Kidney (tissue), 14 donors: ENCODE data around the gene RMI2. TPM values are rescaled to one million over a fixed set of nuclear protein-coding genes. Genes with fewer than 3 reads are reported as not detected.
A peak's percentile ranks its signal among the peaks of the same experiment; 100 is the strongest.

ENCODE experiments used
- DNase-seq, 5 donors: peaks; one replicate each; pipeline ENCODE4 v3.0.0-alpha.2; 2013 to 2020
- FAIRE-seq: peaks from 2 replicates; lab custom pipeline; 2012; peaks lifted over from hg19 to GRCh38; lab: Jason Lieb, UNC
- H3K27ac ChIP-seq, 2 donors: one replicate each; pipeline ENCODE4 v1.7.0; 2013; ENCODE audit warnings: low read depth in 2 of 2, low read length in 2 of 2, inconsistent platforms in 1 of 2
- H3K27me3 ChIP-seq: one replicate; pipeline ENCODE4 v1.7.1; 2013; ENCODE audit warnings: low read length, inconsistent platforms; ENCODE audit not compliant: control insufficient read depth, insufficient read depth
- H3K36me3 ChIP-seq, 3 donors: one replicate each; pipeline versions ENCODE4 v1.7.0 to v1.7.1; 2013; ENCODE audit warnings: low read length in 3 of 3, control low read depth in 1 of 3, inconsistent platforms in 1 of 3; ENCODE audit not compliant: insufficient read depth in 3 of 3, control insufficient read depth in 2 of 3
- H3K4me1 ChIP-seq, 3 donors: one replicate each; pipeline versions ENCODE4 v1.7.0 to v1.7.1; 2013; ENCODE audit warnings: low read length in 3 of 3, inconsistent platforms in 1 of 3, low read depth in 1 of 3; ENCODE audit not compliant: control insufficient read depth in 2 of 3, insufficient read depth in 2 of 3
- H3K4me3 ChIP-seq, 3 donors: one replicate each; pipeline versions ENCODE4 v1.7.0 to v1.8.1; 2013; ENCODE audit warnings: low read length in 3 of 3, control low read depth in 1 of 3, inconsistent platforms in 1 of 3
- H3K9ac ChIP-seq, 3 donors: one replicate each; pipeline versions ENCODE4 v1.7.0 to v1.7.1; 2013; ENCODE audit warnings: low read length in 3 of 3, control low read depth in 1 of 3, inconsistent platforms in 1 of 3
- H3K9me3 ChIP-seq, 3 donors: one replicate each; pipeline versions ENCODE4 v1.7.0 to v1.7.1; 2013; ENCODE audit warnings: low read length in 3 of 3, control low read depth in 1 of 3, inconsistent platforms in 1 of 3; ENCODE audit not compliant: control insufficient read depth in 2 of 3, insufficient read depth in 1 of 3
- intact Hi-C: fragments of 100-400 bp; cut with DNase I; formaldehyde crosslinking; loops from one replicate; pipeline ENCODE4 v1.11.1; 2022
- polyA plus RNA-seq: library from polyadenylated mRNA; stranded (reverse); fragments of 350-450 nt; fragmentation: Illumina TruSeq; extraction: RNeasy Lipid Tissue Mini Kit (QIAGEN cat#74804); gene quantifications from one replicate; pipeline ENCODE4 v1.2.3, GENCODE V29; 2014; ENCODE audit warnings: low read depth, low replicate concordance; ENCODE audit not compliant: insufficient read depth
- total RNA-seq: library from RNA; stranded (reverse); fragmentation: NEBNext Ultra II Directional; extraction: Animal tissue kit (Norgen Biotek cat#: 25700); gene quantifications from one replicate; pipeline ENCODE4 v1.2.1, GENCODE V29; 2021
- TF ChIP-seq, protein P1 (sequence below): IDR thresholded peaks from 3 replicates; pipeline ENCODE4 v1.5.1; 2012; ENCODE audit warnings: mild to moderate bottlenecking, moderate library complexity, borderline replicate concordance; ENCODE audit not compliant: insufficient read depth; ENCODE audit errors: extremely low read depth
- donor health status: control.
- donor health status: control.
- donor health status: control.
- donor health status: control.
- donor health status: control.
- donor health status: DM: yes; HTN: yes; CAD: no.
- donor health status: Normal renal cell carcinoma (clear cell type).

Gene RMI2
- total and polyA plus RNA-seq, 2 donors from 2014 or later: 4.6 to 5.2 TPM

DNA sequence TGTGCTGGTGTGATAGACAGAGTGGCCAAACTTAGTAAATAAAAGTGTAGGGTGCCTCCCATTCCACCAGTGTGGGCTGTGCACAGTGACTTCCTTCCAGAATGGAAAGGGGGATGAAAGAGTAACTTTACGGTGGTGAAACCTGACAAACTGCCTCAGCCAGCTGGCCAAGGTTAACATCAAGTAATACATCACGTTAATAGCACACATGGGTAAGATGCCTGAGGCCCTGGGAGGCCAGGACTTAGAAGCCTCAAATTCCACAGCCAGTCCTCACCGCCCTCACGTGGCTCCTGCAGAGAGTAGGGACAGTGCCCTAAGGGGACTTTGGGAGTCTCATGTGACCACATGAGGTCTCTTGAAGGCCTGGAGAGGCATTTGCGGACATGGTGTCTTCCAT, 14.1 kb downstream of the RMI2 start:
- H3K4me1 ChIP-seq: peaks cover 9 to 21% (median 18%) of the 10 kb centered on the region in 3 donors
- no peak for FAIRE-seq
- intact Hi-C loops: loop anchor here (10.0 kb wide), 1 partner anchor 395 kb away; no protein-coding TSS in a partner anchor

DNA sequence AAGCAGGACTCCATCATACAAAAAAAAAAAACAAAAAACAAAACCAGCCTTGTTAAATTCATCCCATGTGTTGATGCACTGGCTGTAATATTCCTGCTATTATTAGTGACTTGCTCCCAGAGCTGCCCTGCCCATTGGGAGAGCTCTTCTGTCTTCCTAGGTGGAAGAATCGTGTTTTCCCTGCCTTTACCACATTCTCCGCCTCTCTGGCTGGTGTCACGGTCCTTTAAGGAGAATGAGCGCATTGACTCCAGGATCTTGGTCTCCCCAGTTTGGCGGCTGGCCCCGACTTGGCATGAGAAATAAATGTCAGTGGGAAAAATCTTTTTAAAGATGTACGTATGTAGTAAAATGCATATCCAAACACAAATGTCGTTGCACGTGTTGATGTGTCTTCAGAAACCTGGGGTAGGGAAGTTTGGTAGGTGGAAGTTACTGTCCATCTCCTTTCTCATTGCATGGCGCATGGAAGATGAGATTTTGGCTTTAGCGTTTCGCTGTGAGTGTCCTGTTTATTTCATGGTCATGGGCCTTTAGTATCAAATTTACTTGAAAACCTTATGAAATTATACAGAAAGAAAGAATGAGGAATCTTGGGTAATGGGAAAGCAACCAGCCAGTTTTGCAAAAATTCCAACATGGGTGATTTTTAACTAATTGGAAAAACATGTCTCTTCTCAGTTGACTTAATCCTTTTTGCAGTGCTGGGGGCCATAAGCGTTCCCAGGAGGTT, 15.5 kb downstream of the RMI2 start:
- no peaks in the 10 kb centered on the region for H3K36me3 ChIP-seq
- no peaks in the 10 kb centered on the region for H3K27me3 ChIP-seq
- TF ChIP-seq, protein P1, sequence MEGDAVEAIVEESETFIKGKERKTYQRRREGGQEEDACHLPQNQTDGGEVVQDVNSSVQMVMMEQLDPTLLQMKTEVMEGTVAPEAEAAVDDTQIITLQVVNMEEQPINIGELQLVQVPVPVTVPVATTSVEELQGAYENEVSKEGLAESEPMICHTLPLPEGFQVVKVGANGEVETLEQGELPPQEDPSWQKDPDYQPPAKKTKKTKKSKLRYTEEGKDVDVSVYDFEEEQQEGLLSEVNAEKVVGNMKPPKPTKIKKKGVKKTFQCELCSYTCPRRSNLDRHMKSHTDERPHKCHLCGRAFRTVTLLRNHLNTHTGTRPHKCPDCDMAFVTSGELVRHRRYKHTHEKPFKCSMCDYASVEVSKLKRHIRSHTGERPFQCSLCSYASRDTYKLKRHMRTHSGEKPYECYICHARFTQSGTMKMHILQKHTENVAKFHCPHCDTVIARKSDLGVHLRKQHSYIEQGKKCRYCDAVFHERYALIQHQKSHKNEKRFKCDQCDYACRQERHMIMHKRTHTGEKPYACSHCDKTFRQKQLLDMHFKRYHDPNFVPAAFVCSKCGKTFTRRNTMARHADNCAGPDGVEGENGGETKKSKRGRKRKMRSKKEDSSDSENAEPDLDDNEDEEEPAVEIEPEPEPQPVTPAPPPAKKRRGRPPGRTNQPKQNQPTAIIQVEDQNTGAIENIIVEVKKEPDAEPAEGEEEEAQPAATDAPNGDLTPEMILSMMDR: no peak
- no peak for DNase-seq
- H3K9ac ChIP-seq: peak overlapping the region in 1 of 3 donors; percentile 34
- H3K4me3 ChIP-seq: no peak overlapping the region
- no peak for FAIRE-seq
- intact Hi-C loops: no loop called here
- H3K9me3 ChIP-seq: no peaks in the 10 kb centered on the region
- peak overlapping the region in 1 of 2 donors; percentile 81 for H3K27ac ChIP-seq
- H3K4me1 ChIP-seq: peaks cover 11 to 21% (median 20%) of the 10 kb centered on the region in 3 donors

More for the DNA sequence above, 14.1 kb downstream of the RMI2 start:
- DNase-seq: peak; percentile 87 to 95 (median 90)
- TF ChIP-seq, protein P1: no peak
- H3K9me3 ChIP-seq: no peaks in the 10 kb centered on the region
- peak overlapping the region in 1 of 3 donors; percentile 34 for H3K9ac ChIP-seq
- H3K27me3 ChIP-seq: no peaks in the 10 kb centered on the region
- no peak overlapping the region for H3K4me3 ChIP-seq
- H3K36me3 ChIP-seq: no peaks in the 10 kb centered on the region
- peak overlapping the region; percentile 81 to 84 for H3K27ac ChIP-seq

DNA sequence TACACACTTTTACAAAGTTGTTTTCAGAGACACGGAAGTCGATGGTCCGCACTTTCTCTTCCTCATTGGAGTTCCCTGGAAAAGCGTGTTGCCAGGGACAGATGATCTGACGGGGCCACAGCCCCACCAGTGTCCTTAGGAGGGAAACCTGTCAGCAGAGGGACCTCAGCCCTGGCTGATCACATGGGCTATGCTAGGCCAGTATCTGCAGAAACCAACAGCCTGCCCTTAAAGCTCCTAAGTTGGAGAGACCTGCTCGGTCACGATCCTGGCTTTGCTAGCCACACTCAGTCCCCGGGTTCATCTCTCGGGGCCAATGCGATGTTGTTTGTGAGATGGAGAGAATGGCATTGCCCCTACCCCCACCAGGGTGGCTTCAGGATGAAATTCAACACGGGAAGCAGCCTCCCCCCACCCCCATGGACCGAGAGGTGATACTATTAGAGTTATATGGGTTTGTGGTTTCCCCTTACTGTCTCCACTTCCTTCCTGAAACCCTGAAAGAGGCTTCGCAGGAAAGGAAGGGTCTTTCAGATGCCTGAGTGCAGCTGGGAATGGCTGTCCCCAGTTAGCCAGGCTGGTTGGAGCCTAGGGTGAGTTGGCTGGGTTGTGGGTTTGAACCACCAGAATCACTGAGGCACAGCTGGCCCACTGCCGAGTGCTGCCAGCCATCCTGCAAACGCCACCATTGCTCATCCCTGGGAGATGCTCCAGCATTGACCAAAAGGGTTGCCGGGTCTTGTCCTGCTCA, 16.6 kb downstream of the RMI2 start:
- Histone ChIP-seq H3K4me1 (peaks cover 11 to 20% (median 17%) of the 10 kb centered on the region in 3 donors), H3K9ac (no peak overlapping the region), H3K27ac (peak overlapping the region in 1 of 2 donors; percentile 17), H3K36me3 (no peaks in the 10 kb centered on the region), H3K4me3 (no peak overlapping the region), H3K9me3 (no peaks in the 10 kb centered on the region), H3K27me3 (no peaks in the 10 kb centered on the region)
- DNase-seq (peak in 1 of 5 donors; percentile 43), FAIRE-seq (no peak)
- TF ChIP-seq, protein P1: no peak
- intact Hi-C loops: no loop called here
